Neural progenitor cell (in vitro differentiated cells): ENCODE measurements around the gene FARP1. TPM values are rescaled to one million over a fixed set of nuclear protein-coding genes. Genes with fewer than 3 reads are reported as not detected.

Experiments
- DNase-seq: peaks from one replicate; pipeline ENCODE4 v3.0.0-alpha.2; 2016; ENCODE audit warnings: low spot score
- H2AFZ ChIP-seq: fragments of 200-600 bp; sonication (generic); replicated peaks from 2 replicates; pipeline ENCODE4 v1.6.1; 2016; ENCODE audit warnings: antibody characterized with exemption
- H3F3A ChIP-seq: fragments of 200-600 bp; sonication (generic); 2 replicates; pipeline ENCODE4 v1.6.1; 2016; ENCODE audit warnings: antibody characterized with exemption, low read depth
- H3K27ac ChIP-seq: fragments of 200-600 bp; sonication (generic); 2 replicates; pipeline ENCODE4 v1.5.1; 2016; ENCODE audit warnings: mild to moderate bottlenecking
- H3K27me3 ChIP-seq: fragments of 200-600 bp; sonication (generic); 2 replicates; pipeline ENCODE4 v1.6.1; 2016; ENCODE audit warnings: mild to moderate bottlenecking, moderate library complexity
- H3K36me3 ChIP-seq: fragments of 200-600 bp; sonication (generic); 2 replicates; pipeline ENCODE4 v1.5.1; 2016
- H3K4me1 ChIP-seq: fragments of 200-600 bp; sonication (generic); 2 replicates; pipeline ENCODE4 v1.6.1; 2016; ENCODE audit warnings: mixed run types
- H3K4me2 ChIP-seq: fragments of 200-600 bp; sonication (generic); 2 replicates; pipeline ENCODE4 v1.6.1; 2016
- H3K4me3 ChIP-seq: fragments of 200-600 bp; sonication (generic); 2 replicates; pipeline ENCODE4 v1.5.1; 2016
- H3K79me2 ChIP-seq: fragments of 200-600 bp; sonication (generic); 2 replicates; pipeline ENCODE4 v1.6.1; 2016; ENCODE audit warnings: low read depth
- H3K9ac ChIP-seq: fragments of 200-600 bp; sonication (generic); 2 replicates; pipeline ENCODE4 v1.6.1; 2016
- H3K9me3 ChIP-seq: fragments of 200-600 bp; sonication (generic); 2 replicates; pipeline ENCODE4 v1.5.1; 2016; ENCODE audit warnings: low read depth
- H4K20me1 ChIP-seq: fragments of 200-600 bp; sonication (generic); 2 replicates; pipeline ENCODE4 v1.6.1; 2016; ENCODE audit warnings: low read depth
- H3K27ac Mint-ChIP-seq: 3 replicates; pipeline ENCODE4 v1.8.0; 2021; ENCODE audit warnings: mixed read lengths
- H3K27me3 Mint-ChIP-seq: 2 replicates; pipeline ENCODE4 v1.8.0; 2022; ENCODE audit warnings: low read depth, mild to moderate bottlenecking, inconsistent platforms, moderate library complexity, mixed read lengths; ENCODE audit not compliant: insufficient read depth
- H3K36me3 Mint-ChIP-seq: 3 replicates; pipeline ENCODE4 v1.8.0; 2021; ENCODE audit warnings: mixed read lengths
- H3K4me1 Mint-ChIP-seq: 3 replicates; pipeline ENCODE4 v1.8.0; 2021; ENCODE audit warnings: mixed read lengths
- H3K4me3 Mint-ChIP-seq: 3 replicates; pipeline ENCODE4 v1.8.0; 2021; ENCODE audit warnings: mild to moderate bottlenecking, moderate library complexity, mixed read lengths
- H3K9me3 Mint-ChIP-seq: 3 replicates; pipeline ENCODE4 v1.8.0; 2020; ENCODE audit warnings: mixed read lengths
- CTCF ChIP-seq: fragments of 200-600 bp; sonication (generic); IDR thresholded peaks from 2 replicates; pipeline ENCODE4 v1.5.1; 2017; ENCODE audit warnings: antibody characterized with exemption, mild to moderate bottlenecking
- EZH2 ChIP-seq: fragments of 200-600 bp; sonication (generic); IDR thresholded peaks from 2 replicates; pipeline ENCODE4 v1.6.1; 2017; ENCODE audit warnings: antibody characterized with exemption, mild to moderate bottlenecking, moderate library complexity
- EZH2phosphoT487 ChIP-seq: fragments of 200-600 bp; sonication (generic); IDR thresholded peaks from 2 replicates; pipeline ENCODE4 v1.6.1; 2017; ENCODE audit warnings: antibody characterized with exemption
- total RNA-seq: library from RNA; depleted of rRNA; stranded (reverse); fragments of >200 nt; gene quantifications from 2 replicates; pipeline ENCODE4 v1.2.3, GENCODE V29; 2015; ENCODE audit warnings: low replicate concordance

Gene FARP1
- total RNA-seq, 1 donor from 2014 or later, result 78.0 TPM

GRCh38 chr13:98195054-98195791, 52.3 kb downstream of the FARP1 start:
- peaks cover 90% of the 10 kb centered on the region for H3K79me2 ChIP-seq
- H3K4me1 ChIP-seq, result peaks cover 14% of the 10 kb centered on the region
- H3F3A ChIP-seq, result peaks cover 13% of the 10 kb centered on the region
- Mint-ChIP-seq H3K4me3 (no peak overlapping the region), H3K27me3 (peaks cover 2% of the 10 kb centered on the region), H3K4me1 (peaks cover 10% of the 10 kb centered on the region), H3K9me3 (peaks cover 5% of the 10 kb centered on the region), H3K36me3 (peaks cover 7% of the 10 kb centered on the region), H3K27ac (no peak overlapping the region)
- no peak overlapping the region for H2AFZ ChIP-seq
- H3K27ac ChIP-seq, result no peak overlapping the region
- TF ChIP-seq EZH2phosphoT487 (no peak), CTCF (no peak), EZH2 (no peak)
- H3K36me3 ChIP-seq, result no peaks in the 10 kb centered on the region
- no peak overlapping the region for H3K9ac ChIP-seq
- no peaks in the 10 kb centered on the region for H3K9me3 ChIP-seq
- H3K27me3 ChIP-seq, result no peaks in the 10 kb centered on the region
- no peak overlapping the region for H3K4me2 ChIP-seq
- peaks cover 28% of the 10 kb centered on the region for H4K20me1 ChIP-seq
- H3K4me3 ChIP-seq, result no peak overlapping the region
- DNase-seq, result no peak

GRCh38 chr13:98198683-98199082, 55.8 kb downstream of the FARP1 start:
- peaks cover 24% of the 10 kb centered on the region for H3K4me1 Mint-ChIP-seq
- no peak overlapping the region for H3K27ac ChIP-seq
- H3K79me2 ChIP-seq, result peaks cover 91% of the 10 kb centered on the region
- no peaks in the 10 kb centered on the region for H3K36me3 ChIP-seq
- H3K9me3 Mint-ChIP-seq, result peaks cover 18% of the 10 kb centered on the region
- no peak overlapping the region for H3K4me3 ChIP-seq
- H3K36me3 Mint-ChIP-seq, result peaks cover 19% of the 10 kb centered on the region
- peaks cover 34% of the 10 kb centered on the region for H3F3A ChIP-seq
- H3K4me2 ChIP-seq, result no peak overlapping the region
- no peaks in the 10 kb centered on the region for H3K27me3 Mint-ChIP-seq
- peaks cover 35% of the 10 kb centered on the region for H3K4me1 ChIP-seq
- TF ChIP-seq CTCF, result no peak
- TF ChIP-seq EZH2phosphoT487, result no peak
- TF ChIP-seq EZH2, result no peak
- no peaks in the 10 kb centered on the region for H3K27me3 ChIP-seq
- H4K20me1 ChIP-seq, result peaks cover 43% of the 10 kb centered on the region
- DNase-seq, result no peak
- no peak overlapping the region for H2AFZ ChIP-seq
- H3K9ac ChIP-seq, result no peak overlapping the region
- no peak overlapping the region for H3K27ac Mint-ChIP-seq
- H3K4me3 Mint-ChIP-seq, result no peak overlapping the region
- no peaks in the 10 kb centered on the region for H3K9me3 ChIP-seq

DNA sequence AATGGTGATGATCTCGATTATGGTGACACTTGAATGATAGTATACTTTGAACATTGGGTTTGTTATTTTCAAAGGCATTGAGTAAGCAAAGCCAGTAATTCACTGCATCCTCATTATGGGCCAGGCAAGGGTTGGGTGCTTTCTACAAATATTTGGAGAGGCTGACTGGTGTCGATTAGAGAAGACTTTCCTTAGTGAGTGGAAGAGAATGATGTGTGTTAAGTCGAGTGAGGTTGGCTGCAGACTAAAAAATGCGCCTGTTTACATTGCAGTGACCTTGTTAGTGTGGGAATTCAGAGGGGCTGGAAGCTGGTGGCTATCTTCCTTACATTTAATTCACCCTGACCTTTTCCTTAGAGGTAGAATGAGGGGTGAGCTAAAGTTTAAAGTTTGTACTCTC, 56.6 kb downstream of the FARP1 start:
- peaks cover 35% of the 10 kb centered on the region for H3K4me1 ChIP-seq
- H3K9ac ChIP-seq, result no peak overlapping the region
- no peak overlapping the region for H2AFZ ChIP-seq
- no peak for DNase-seq
- Mint-ChIP-seq H3K4me1 (peaks cover 24% of the 10 kb centered on the region), H3K4me3 (no peak overlapping the region), H3K36me3 (peaks cover 26% of the 10 kb centered on the region), H3K9me3 (peaks cover 26% of the 10 kb centered on the region), H3K27me3 (no peaks in the 10 kb centered on the region), H3K27ac (no peak overlapping the region)
- no peak overlapping the region for H3K4me3 ChIP-seq
- peak overlapping the region; percentile 8 for H3K4me2 ChIP-seq
- H3K9me3 ChIP-seq, result peaks cover 2% of the 10 kb centered on the region
- peaks cover 40% of the 10 kb centered on the region for H4K20me1 ChIP-seq
- TF ChIP-seq CTCF, result no peak
- TF ChIP-seq EZH2, result no peak
- TF ChIP-seq EZH2phosphoT487, result no peak
- no peaks in the 10 kb centered on the region for H3K27me3 ChIP-seq
- H3K79me2 ChIP-seq, result peaks cover 91% of the 10 kb centered on the region
- H3K27ac ChIP-seq, result no peak overlapping the region
- H3K36me3 ChIP-seq, result no peaks in the 10 kb centered on the region
- H3F3A ChIP-seq, result peaks cover 34% of the 10 kb centered on the region
